Breast epithelium (tissue), 3 donors: ENCODE results near the gene MARCHF9.

Experiments
- CTCF ChIP-seq, 3 donors: fragments of 450-650 bp; IDR thresholded peaks; one replicate each; pipeline ENCODE4 v1.5.1; 2016 to 2017; ENCODE audit warnings: antibody characterized with exemption in 3 of 3, mild to moderate bottlenecking in 3 of 3, moderate library complexity in 3 of 3
- POLR2A ChIP-seq: fragments of 450-650 bp; IDR thresholded peaks from one replicate; pipeline ENCODE4 v1.6.1; 2016; ENCODE audit warnings: antibody characterized with exemption, mild to moderate bottlenecking, moderate library complexity
- POLR2AphosphoS5 ChIP-seq, 3 donors: sonication (generic); formaldehyde crosslinking; IDR thresholded peaks; one replicate each; pipeline ENCODE4 v1.6.1; 2017; ENCODE audit warnings: antibody characterized with exemption in 3 of 3

GRCh38 chr12:57731411-57732080 lies 23.4 kb upstream of the MARCHF9 start:
- TF ChIP-seq CTCF (IDR thresholded peaks at IDR 0.05) (no peak), POLR2AphosphoS5 (IDR thresholded peaks at IDR 0.05) (no peak), POLR2A (no peak)
